ENCODE data around the gene AGBL5. TPM values are rescaled to one million over a fixed set of nuclear protein-coding genes. Genes with fewer than 3 reads are reported as not detected.

AGBL5 gene
- total and polyA plus RNA-seq, 2 donors (not counting 1 experiment from before 2014, with no cell fraction given) = 10.0 to 17.5 TPM

DNA sequence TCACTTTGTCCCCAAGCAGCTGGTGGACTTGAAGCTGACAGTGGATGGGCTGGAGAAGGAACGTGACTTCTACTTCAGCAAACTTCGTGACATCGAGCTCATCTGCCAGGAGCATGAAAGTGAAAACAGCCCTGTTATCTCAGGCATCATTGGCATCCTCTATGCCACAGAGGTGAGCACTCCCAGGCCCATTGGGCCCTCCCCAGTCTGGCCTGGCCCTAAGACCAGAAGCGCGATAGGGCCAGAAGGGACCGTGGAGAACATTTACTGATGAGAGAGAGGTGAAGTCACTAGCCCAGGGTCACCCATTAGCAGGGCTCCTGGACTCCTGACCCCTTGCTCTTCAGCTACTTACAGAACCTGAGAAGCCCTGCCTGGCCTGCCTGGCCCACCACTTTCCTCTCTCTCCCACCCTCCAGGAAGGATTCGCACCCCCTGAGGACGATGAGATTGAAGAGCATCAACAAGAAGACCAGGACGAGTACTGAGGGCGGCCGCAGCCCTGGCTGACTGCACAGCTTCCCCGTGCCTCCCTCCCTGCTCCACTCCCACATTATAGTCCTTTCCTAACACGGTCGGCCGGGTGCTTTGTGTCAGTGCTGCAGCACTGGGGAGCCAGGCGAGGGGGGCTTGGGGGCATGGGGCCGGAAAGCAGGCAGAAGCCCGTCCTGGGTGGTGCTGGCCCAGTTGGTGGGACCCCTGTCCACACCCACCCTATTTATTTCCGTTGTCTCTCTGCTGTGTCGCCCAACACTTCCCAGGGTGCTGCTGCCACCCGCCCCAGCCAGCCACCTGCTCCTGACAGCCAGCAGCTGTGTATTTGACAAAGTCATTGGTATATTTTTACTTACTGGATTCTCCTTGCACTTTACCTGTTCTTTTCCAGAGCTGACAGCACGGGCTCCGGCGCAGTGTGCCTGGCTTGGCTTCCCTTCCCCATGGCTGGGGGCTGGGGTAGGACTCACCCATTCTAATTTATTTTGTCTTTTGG lies 25.3 kb upstream of the AGBL5 start:
- H3K9me3 ChIP-seq (ENCODE audit: control extremely low read depth in 1 of 3, control insufficient read depth in 2 of 3, insufficient read depth in 1 of 3, low read length in 2 of 3) = no peaks in the 10 kb centered on the region
- ChIA-PET POLR2A (no interaction called here), CTCF (interaction anchor here (1.1 to 2.4 kb wide), 2 partner anchors 64 to 65 kb away, joined by 3 to 11 read pairs; no protein-coding TSS in a partner anchor)
- H3K4me1 ChIP-seq (ENCODE audit: control insufficient read depth in 2 of 2, insufficient read depth in 2 of 2, low read length in 2 of 2) = no peaks in the 10 kb centered on the region
- no peak overlapping the region for H3K27ac ChIP-seq (ENCODE audit: low read length in 2 of 2)
- H3K36me3 ChIP-seq (replicated peaks in 1 of 2; ENCODE audit: control extremely low read depth in 1 of 2, control insufficient read depth in 1 of 2, extremely low read depth in 1 of 2, insufficient read depth in 2 of 2, low read length in 1 of 2) = peaks cover 0 to 3% of the 10 kb centered on the region in 2 experiments
- DNase-seq (no peak), ATAC-seq (ENCODE audit: low read depth) (no peak)
- Mint-ChIP-seq H3K27ac (no peak overlapping the region), H3K4me3 (no peak overlapping the region), H3K27me3 (no peaks in the 10 kb centered on the region), H3K4me1 (peaks cover 1% of the 10 kb centered on the region), H3K9me3 (ENCODE audit: insufficient read depth) (no peaks in the 10 kb centered on the region)
- intact Hi-C loops (cut with micrococcal nuclease) = no loop called here
- no peaks in the 10 kb centered on the region for H3K27me3 ChIP-seq (replicated peaks in 1 of 4; ENCODE audit: control extremely low read depth in 1 of 4, control insufficient read depth in 3 of 4, insufficient read depth in 4 of 4, low read length in 3 of 4)
- H3K4me2 ChIP-seq (replicated peaks; ENCODE audit: low read depth, low read length, poor library complexity, severe bottlenecking) = no peak overlapping the region
- no peak overlapping the region for H3K4me3 ChIP-seq (ENCODE audit: control extremely low read depth in 1 of 5, extremely low read depth in 1 of 5, insufficient read depth in 1 of 5, low read depth in 2 of 5, low read length in 4 of 5)
- no peak overlapping the region for H2AFZ ChIP-seq (ENCODE audit: insufficient read depth, low read depth, low read length, poor library complexity, severe bottlenecking)
- no peaks in the 10 kb centered on the region for H4K20me1 ChIP-seq (ENCODE audit: control insufficient read depth, insufficient read depth, low read length, poor library complexity, severe bottlenecking)
- no peak overlapping the region for H3K9ac ChIP-seq (ENCODE audit: low read length)
- 97% methylated on average over 15 of the region's 24 CpGs for WGBS (ENCODE audit: insufficient coverage)
- TF ChIP-seq, protein P1, sequence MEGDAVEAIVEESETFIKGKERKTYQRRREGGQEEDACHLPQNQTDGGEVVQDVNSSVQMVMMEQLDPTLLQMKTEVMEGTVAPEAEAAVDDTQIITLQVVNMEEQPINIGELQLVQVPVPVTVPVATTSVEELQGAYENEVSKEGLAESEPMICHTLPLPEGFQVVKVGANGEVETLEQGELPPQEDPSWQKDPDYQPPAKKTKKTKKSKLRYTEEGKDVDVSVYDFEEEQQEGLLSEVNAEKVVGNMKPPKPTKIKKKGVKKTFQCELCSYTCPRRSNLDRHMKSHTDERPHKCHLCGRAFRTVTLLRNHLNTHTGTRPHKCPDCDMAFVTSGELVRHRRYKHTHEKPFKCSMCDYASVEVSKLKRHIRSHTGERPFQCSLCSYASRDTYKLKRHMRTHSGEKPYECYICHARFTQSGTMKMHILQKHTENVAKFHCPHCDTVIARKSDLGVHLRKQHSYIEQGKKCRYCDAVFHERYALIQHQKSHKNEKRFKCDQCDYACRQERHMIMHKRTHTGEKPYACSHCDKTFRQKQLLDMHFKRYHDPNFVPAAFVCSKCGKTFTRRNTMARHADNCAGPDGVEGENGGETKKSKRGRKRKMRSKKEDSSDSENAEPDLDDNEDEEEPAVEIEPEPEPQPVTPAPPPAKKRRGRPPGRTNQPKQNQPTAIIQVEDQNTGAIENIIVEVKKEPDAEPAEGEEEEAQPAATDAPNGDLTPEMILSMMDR (IDR thresholded peaks at IDR 0.05) = no peak
- no peak for TF ChIP-seq EZH2 (IDR thresholded peaks at IDR 0.05; ENCODE audit: borderline replicate concordance, insufficient read depth, low read depth, low read length, poor library complexity, severe bottlenecking)
- peaks cover 9% of the 10 kb centered on the region for H3K79me2 ChIP-seq (ENCODE audit: control insufficient read depth, insufficient read depth, low read length)

DNA sequence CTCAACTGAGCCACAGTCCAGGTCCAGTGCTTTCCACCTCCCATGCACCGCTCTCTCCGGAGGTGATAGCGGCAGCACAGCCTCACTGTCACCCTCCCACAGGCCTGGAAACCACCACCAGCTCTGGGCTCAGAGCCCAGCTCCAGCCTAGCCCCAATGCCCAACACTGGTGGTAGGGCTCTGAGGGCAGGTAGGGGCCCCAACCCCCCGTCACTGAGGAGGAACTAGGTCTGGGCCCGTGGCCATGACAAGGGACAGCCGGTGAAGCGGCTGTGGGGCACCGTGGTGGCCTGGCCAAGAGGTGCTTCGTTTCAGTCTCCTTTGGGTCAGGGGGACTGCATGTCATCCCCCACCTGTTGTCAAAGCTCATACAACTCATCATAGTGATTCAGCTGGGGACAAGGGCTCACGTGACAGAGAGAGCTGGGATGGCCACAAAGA lies 24.2 kb upstream of the AGBL5 start:
- Histone ChIP-seq H2AFZ (ENCODE audit: insufficient read depth, low read depth, low read length, poor library complexity, severe bottlenecking) (no peak overlapping the region), H3K4me3 (ENCODE audit: control extremely low read depth in 1 of 5, extremely low read depth in 1 of 5, insufficient read depth in 1 of 5, low read depth in 2 of 5, low read length in 4 of 5) (no peak overlapping the region), H3K9ac (ENCODE audit: low read length) (no peak overlapping the region), H3K4me1 (ENCODE audit: control insufficient read depth in 2 of 2, insufficient read depth in 2 of 2, low read length in 2 of 2) (peaks cover 3 to 5% of the 10 kb centered on the region in 2 donors), H3K27me3 (replicated peaks in 1 of 4; ENCODE audit: control extremely low read depth in 1 of 4, control insufficient read depth in 3 of 4, insufficient read depth in 4 of 4, low read length in 3 of 4) (no peaks in the 10 kb centered on the region), H3K4me2 (replicated peaks; ENCODE audit: low read depth, low read length, poor library complexity, severe bottlenecking) (no peak overlapping the region), H3K79me2 (ENCODE audit: control insufficient read depth, insufficient read depth, low read length) (peaks cover 19% of the 10 kb centered on the region), H3K9me3 (ENCODE audit: control extremely low read depth in 1 of 3, control insufficient read depth in 2 of 3, insufficient read depth in 1 of 3, low read length in 2 of 3) (no peaks in the 10 kb centered on the region), H4K20me1 (ENCODE audit: control insufficient read depth, insufficient read depth, low read length, poor library complexity, severe bottlenecking) (no peaks in the 10 kb centered on the region), H3K36me3 (replicated peaks in 1 of 2; ENCODE audit: control extremely low read depth in 1 of 2, control insufficient read depth in 1 of 2, extremely low read depth in 1 of 2, insufficient read depth in 2 of 2, low read length in 1 of 2) (peaks cover 0 to 3% of the 10 kb centered on the region in 2 experiments), H3K27ac (ENCODE audit: low read length in 2 of 2) (no peak overlapping the region)
- intact Hi-C loops (cut with micrococcal nuclease) = no loop called here
- ChIA-PET POLR2A (no interaction called here), CTCF (interaction anchor here (1.1 kb wide), 1 partner anchor 66 kb away, joined by 3 read pairs; no protein-coding TSS in a partner anchor)
- Mint-ChIP-seq H3K9me3 (ENCODE audit: insufficient read depth) (no peaks in the 10 kb centered on the region), H3K4me3 (no peak overlapping the region), H3K27ac (no peak overlapping the region), H3K27me3 (no peaks in the 10 kb centered on the region), H3K4me1 (peaks cover 7% of the 10 kb centered on the region)
- TF ChIP-seq EZH2 (IDR thresholded peaks at IDR 0.05; ENCODE audit: borderline replicate concordance, insufficient read depth, low read depth, low read length, poor library complexity, severe bottlenecking) = no peak
- TF ChIP-seq, protein P1 (IDR thresholded peaks at IDR 0.05) = no peak
- 95% methylated on average over 9 of the region's 10 CpGs for WGBS (ENCODE audit: insufficient coverage)
- ATAC-seq (ENCODE audit: low read depth) (no peak), DNase-seq (no peak)
